Posterior cingulate gyrus (tissue), 11 donors: ENCODE measurements around the gene SERPINA12.

Experiments
- DNase-seq, 10 donors: peaks; one replicate each; pipeline versions ENCODE4 v3.0.0 to v3.0.0-alpha.2; 2020 to 2021; ENCODE audit warnings: mixed read lengths in 3 of 10
- intact Hi-C: fragments of 100-400 bp; cut with DNase I; formaldehyde crosslinking; loops from one replicate; pipeline ENCODE4 v1.15.1; 2023

SERPINA12 gene, protein sequence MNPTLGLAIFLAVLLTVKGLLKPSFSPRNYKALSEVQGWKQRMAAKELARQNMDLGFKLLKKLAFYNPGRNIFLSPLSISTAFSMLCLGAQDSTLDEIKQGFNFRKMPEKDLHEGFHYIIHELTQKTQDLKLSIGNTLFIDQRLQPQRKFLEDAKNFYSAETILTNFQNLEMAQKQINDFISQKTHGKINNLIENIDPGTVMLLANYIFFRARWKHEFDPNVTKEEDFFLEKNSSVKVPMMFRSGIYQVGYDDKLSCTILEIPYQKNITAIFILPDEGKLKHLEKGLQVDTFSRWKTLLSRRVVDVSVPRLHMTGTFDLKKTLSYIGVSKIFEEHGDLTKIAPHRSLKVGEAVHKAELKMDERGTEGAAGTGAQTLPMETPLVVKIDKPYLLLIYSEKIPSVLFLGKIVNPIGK

DNA sequence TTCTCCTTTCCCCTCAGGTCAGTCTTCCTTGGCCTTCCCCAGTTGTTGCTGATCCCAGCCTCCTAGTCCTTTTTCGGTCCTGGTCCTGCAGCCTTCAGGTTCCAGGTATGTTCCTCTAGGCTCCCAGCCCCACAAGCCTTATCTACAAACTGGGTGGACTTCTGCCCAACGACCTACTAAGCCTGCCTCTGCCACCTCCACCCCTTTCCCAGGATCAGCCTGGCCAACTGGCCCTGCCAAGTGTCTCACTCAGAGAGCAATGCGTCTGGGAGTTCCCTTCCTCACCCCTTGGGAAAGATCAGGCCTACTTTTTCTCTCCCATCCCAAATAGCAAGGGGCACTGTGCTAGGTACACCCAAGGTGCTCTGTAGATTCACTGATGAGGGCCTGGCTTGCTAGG is at the start of gene SERPINA12:
SERPINA12 (minus strand) TSS at position 114 of the 400 bp plus-strand sequence. CDS start 11,072 bp downstream, outside the sequence.
- intact Hi-C loops, result no loop called here
- DNase-seq, result no peak

- DNase-seq, result no peak
- intact Hi-C loops, result no loop called here
Measured at GRCh38 chr14:94558842-94559241, 49.6 kb upstream of the SERPINA12 start.

DNA sequence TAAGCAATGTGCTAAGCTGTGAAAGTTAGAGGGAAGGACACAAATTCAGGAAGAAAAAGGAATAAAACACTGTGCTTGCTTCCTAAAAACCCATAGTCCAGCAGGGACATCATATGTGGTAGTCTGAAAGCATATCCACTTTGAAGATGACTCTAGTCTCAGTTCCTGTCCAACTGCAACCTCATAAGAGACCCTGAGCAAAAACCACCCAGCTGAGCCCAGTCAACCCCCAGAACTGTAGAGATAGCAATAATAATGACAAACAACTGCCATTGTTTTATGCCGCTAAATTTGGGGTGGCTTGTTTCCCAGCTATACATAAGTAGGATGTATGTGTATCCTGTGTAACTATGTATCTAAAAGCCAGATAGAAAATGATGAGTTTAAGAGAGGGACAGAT is 48.1 kb upstream of the SERPINA12 start:
- no peak for DNase-seq
- intact Hi-C loops, result no loop called here

- intact Hi-C loops, result no loop called here
Measured at GRCh38 chr14:94555991-94556390, 46.7 kb upstream of the SERPINA12 start.

GRCh38 chr14:94550041-94550440 is 40.8 kb upstream of the SERPINA12 start:
- no peak for DNase-seq
- intact Hi-C loops, result no loop called here

More at GRCh38 chr14:94555991-94556390, 46.7 kb upstream of the SERPINA12 start:
- DNase-seq, result peak in 1 of 10 donors; percentile 2

DNA sequence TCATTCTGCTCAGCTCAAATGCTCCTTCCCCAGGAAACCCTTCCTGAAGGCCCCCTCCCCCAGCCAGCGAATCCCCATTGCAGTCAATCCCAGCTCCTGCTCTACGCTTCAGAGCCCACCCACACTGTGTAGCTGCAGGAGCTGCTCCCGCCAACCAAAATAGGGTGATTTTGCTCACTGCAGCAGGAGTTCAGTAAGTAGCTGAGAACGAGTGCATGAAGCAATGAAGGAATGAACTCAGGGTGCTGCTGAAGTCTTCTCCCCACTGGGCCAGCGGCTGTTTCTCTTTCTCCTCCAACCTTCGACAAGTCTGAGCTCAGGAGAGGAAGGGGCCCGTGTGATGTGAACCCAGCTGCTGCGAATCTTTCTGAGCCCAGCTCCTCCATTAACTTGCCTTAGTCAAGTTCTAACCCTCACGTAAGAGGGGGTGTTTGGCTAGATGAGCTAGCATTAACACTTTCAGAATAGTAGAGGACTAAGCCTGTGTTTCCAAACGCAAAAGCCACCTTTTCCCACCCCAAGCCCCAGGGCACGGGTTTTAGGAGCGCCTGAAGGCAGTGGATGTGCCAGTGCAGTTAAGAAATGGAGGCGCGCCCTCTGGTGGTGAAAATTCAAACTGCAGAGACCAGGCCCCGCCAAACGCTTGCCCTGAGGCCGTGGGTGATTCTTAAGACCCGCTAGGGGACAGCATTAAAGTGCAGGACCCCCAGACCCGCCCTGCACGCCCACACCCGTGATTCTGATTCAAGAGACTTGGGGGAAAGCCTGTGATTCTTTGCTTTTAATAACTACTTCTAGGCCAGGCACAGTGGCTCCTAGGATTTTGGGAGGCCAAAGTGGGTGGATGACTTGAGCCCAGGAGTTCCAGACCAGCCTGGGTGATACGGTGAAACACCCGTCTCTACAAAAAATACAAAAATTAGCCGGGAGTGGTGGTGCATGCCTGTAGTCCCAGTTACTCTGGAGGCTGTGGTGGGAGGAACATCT is 40.0 kb upstream of the SERPINA12 start:
- DNase-seq, result peak; percentile 41 to 95 (median 76)
- intact Hi-C loops, result loop anchor here (5.0 kb wide), 1 partner anchor 127 kb away; no protein-coding TSS in a partner anchor

- no peak for DNase-seq
- intact Hi-C loops, result loop anchor here (5.0 kb wide), 1 partner anchor 126 kb away; no protein-coding TSS in a partner anchor
Measured at GRCh38 chr14:94548131-94548998, 39.1 kb upstream of the SERPINA12 start.

DNA sequence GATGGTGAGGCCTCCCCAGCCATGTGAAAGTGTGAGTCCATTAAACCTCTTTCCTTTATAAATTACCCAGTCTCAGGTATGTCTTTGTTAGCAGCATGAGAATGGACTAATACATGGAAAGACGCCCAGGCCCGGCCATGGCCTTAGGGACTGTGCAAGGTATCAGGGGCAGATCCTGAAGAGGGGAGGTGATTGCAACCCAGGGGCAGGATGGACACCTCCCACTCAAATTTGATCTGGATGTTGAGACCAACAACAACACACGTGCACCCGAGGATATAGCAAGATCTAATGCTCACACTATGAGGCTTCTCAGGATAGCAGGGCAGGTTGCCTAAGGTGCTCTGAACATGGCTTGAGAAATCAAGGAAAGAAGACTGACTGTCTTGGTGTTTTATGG is 38.5 kb upstream of the SERPINA12 start:
- no peak for DNase-seq
- intact Hi-C loops, result loop anchor here (5.0 kb wide), 1 partner anchor 125 kb away; no protein-coding TSS in a partner anchor

DNA sequence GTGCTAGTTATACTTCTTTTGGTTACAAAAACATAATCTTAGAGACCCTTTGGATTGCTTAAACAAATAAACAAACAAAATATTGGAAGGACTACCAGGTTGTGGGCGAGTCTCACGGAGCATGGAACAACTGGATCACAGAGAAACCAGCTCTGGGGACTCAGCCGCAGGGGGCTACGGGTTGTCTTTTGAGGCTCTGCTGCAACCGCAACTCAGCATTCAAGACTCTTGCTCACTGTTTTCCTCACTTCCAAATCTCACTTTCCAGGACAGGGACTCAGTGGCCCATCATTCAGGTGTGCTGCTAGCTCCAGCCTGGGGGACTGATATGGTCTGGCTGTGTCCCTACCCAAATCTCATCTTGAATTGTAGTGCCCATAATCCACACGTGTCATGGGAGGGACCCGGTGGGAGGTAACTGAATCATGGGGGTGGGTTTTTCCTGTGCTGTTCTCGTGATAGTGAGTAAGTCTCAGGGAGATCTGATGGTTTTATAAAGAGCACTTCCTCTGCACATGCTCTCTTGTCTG is 37.9 kb upstream of the SERPINA12 start:
- intact Hi-C loops, result loop anchor here (5.0 kb wide), 1 partner anchor 125 kb away; no protein-coding TSS in a partner anchor
- no peak for DNase-seq

DNA sequence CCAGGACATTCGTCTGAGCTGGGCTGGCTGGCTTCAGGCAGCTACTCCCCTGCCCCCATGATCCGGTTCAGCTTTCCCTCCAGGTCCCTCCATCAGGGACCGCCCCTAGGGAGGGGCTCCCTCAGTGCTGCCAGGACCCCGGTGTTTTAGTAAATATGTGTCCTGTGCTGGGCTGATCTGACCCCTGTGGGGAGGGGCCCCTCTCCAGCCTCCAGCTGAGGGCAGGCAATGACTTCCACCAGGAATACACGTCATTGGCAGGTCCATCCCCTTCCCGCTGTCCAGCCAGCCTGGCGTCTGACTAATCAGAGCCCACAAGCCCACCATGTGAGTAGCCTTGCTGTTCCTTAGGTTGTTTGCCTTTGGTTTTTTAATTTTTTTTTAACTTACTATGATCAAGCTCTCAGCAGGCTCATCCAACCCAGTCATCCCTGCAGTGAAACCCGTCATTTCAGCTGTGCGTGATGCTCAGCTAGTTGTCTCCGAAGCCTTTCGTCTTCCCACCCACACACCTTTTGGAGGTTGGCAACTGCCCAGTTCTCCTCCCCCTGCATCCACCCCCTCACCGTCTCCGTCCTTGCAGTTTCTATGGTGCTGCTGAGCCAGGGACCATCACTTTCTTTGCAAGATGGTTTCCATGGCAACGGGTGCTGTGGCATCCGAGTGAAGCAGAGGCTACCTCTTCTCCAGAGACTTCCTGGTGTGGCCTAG is 36.0 kb upstream of the SERPINA12 start:
- intact Hi-C loops, result loop anchor here (5.0 kb wide), 1 partner anchor 123 kb away; no protein-coding TSS in a partner anchor
- DNase-seq, result peak; percentile 21 to 96 (median 76)

GRCh38 chr14:94544726-94545125 is 35.5 kb upstream of the SERPINA12 start:
- no peak for DNase-seq
- intact Hi-C loops, result loop anchor here (5.0 kb wide), 1 partner anchor 122 kb away; no protein-coding TSS in a partner anchor

GRCh38 chr14:94543449-94544124 is 34.3 kb upstream of the SERPINA12 start:
- peak in 1 of 10 donors; percentile 61 for DNase-seq

DNA sequence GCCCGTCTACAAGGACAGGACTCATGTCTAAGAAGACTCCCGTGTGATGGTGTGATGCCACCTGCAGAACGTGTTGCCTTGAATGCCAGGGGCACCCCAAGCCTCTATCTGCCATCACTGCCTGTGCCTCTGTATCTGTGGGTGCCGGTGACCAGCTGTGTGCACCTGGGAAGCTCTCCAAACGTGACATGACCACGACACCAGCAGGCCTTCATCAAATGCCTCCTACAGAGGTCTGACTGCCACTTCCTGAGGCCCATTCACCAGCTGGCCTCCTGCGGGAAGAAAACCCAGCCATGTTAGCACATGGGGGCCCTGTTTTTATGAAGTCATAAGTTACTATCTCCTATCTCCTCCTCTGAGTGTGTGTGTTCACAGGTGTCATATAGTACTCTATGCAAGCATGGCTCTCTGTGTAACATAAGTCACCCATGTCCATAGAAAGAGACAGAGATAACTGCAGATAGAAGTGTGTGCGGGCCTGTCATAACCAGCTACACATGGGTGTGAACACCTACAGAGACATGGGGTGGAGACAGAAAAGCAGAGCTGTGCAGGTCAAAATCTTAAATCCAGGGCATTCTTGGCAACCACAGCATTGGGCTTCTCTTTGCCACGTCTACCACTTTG is 33.7 kb upstream of the SERPINA12 start:
- no peak for DNase-seq
- intact Hi-C loops, result no loop called here

More at GRCh38 chr14:94543449-94544124, 34.3 kb upstream of the SERPINA12 start:
- intact Hi-C loops, result no loop called here

DNA sequence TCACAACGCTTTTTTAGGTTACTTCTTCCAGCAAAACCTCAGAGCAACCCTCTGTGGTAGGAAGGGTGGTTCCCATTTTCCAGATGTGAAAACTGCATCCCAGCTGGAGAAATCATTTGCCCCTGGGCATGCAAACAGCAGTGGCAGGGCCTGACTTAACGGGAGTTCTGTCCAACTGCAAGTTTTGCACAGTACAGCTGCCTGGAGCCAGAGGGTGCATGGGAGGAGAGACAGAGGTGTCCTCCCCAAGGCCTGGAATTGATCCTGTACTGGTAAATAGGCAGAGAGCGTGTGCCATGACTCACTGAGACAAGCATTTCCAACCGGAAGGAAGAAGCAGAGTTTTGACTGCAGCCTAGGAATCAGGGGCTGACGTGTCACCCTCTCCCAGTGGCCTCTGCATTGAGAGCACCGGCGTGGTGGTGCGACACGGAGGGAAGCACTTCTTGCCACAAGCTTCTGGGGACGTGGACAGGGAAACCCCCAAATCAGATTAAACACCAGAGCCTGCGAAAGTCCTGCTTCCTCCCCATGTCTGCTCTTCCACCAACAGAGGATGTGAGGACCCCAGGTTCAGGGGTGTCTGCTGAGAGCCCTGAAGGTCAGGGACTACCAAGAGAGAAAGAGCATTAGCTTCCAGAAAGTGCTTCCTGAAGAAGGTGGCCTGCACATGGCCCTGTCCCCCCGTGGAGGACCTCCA is 33.0 kb upstream of the SERPINA12 start:
- no peak for DNase-seq
- intact Hi-C loops, result no loop called here

GRCh38 chr14:94541234-94541975 is 32.1 kb upstream of the SERPINA12 start:
- intact Hi-C loops, result no loop called here

GRCh38 chr14:94540031-94540794 is 30.9 kb upstream of the SERPINA12 start:
- intact Hi-C loops, result no loop called here
- no peak for DNase-seq

More at GRCh38 chr14:94541234-94541975, 32.1 kb upstream of the SERPINA12 start:
- no peak for DNase-seq
